Midbrain (tissue), 1 donor: ENCODE measurements around the gene KAT6B.
"Not testable (repeated sequence)": the region's sequence is repeated elsewhere in the genome, so short reads cannot be mapped to it uniquely, and the experiment has no call there.

ENCODE experiments used
- DNase-seq: peaks from one replicate; lab custom pipeline; 2025; lab: John Stamatoyannopoulos, UW

The KAT6B gene

DNA sequence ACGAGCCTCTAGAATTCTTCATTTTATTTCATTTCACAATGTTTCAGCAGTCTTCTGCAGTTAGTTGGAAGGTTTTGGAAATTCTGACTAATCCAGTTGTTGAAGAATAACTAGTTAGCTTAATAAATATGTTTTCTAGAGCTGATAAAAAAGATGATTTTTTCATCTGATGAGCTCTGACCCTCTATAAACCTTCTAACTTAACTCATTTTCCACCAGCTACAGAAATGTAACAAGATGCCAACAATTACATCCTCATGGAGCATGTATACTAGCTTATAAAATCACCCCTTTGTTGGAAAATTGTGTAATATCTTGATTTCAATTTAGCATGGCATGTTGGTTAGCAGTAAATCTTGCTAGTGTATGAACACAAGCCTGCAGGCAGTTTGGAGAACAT is 33.1 kb downstream of the KAT6B start:
- DNase-seq: no peak

DNA sequence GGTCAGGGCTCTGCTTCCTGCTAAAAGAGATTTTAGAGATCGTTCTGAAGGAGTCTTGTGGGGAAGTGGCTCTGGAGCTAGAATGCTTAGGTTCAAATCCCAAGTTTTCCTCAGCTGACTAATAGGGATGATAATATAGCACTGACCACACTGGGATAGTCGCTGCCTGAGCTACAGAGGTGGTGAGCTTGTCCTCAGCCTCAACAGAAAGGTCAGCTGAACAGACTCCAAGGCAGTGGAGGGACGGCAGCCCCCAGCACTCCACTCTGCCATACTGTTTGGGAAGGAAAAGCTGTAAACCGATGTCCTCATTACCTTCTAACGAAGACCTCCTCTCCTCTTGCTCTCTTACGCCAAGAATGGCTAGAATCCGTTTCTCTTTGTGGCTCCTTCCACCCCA is 36.2 kb downstream of the KAT6B start:
- no peak for DNase-seq

DNA sequence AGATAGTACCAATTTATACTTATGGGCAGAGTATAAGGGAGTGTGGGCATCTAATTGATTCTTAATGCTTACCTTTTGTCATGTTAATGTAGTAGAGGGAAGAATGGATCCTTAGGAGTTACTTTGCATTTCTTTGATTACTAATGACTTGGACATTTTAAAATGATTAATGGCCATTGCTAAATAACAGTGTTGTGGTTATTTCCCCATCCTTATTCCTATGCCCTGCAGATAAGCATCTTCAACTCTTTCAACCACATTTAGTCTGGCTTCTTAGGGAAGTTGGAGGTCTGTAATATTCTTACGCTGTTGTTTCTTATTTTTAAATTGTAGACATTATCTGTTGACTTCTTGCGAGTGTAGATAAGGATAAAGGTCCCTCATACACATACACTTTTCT is 37.2 kb downstream of the KAT6B start:
- no peak for DNase-seq

DNA sequence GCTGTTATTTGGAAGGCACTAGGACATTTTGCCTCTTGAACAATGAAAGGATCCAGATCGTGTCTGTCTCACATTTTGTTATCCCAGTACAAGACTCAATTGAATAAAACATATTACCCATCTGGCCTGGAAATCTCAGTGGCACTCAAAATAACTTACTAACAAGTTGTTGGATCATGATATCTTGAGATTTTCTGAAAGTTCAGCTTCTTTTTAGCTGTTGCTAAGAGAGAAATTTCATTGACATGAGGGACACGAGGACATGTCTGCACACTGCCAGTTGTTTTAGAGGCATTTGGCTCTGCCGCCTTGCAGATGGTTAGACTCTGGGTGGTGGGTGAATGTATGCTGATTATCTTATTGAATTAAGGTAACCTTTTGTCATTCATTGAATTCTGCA is 41.0 kb downstream of the KAT6B start:
- no peak for DNase-seq

DNA sequence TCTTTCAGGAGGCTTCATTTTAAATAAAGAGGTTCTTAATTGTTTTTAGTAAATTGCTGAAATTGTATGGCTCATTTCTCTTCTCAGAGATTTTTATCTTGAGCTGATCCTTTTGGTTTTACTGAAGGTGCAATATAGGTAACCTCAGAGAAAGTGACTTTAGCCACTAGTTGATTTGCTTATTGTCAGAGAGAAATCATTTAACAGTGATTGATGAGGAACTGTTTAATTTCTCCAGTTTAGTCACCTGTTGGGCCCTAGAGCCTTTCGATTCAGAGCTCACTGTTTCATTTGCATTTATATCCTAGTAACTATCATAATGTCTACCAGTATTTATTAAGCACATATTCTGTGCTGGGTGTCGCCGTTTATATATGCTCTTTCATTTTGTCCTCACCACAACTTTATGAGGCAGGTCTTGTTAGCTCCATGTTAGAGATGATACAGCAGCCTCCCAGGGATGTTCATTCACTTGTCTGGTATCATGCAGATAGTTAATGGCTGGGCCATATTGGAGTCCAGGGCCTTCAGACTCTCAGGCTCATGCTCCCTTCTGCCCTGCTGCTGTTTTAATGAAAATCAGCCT is 42.1 kb downstream of the KAT6B start:
- DNase-seq: no peak

DNA sequence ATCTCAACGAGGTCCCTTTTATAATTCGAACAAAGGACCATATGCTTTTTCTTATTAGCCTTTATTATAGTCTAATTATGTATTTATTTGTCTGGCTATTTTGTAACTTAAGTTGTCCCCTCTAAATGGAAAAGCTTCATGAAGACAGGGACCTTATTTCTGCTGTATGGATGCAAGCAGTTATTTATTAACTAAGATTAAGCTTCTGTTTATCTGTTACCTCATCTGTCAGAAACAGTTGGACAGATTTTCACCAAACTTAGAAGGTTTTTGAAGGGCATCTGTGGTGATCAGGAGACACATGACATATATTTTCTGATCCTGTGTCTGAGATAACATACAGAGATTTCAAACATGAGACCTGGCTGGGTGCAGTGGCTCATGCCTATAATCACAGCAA is 43.2 kb downstream of the KAT6B start:
- no peak for DNase-seq

DNA sequence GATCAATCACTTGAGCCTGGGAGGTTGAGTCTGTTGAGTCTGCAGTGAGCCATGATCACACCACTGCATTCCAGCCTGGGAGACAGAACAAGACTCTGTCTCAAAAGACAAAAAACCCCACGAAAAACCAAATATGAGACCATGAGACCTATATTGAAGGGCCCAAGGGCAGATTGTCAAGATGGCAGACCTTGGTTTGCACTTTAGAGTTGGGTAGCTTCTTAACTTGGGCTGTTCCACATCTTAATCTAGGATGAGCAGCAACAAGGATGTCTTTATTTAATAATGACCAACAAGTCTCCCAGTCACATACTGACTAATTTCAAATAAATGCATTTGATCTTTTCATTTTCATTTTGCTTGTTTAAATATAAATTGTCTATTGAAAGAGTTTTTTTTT is 43.8 kb downstream of the KAT6B start:
- DNase-seq: no peak

DNA sequence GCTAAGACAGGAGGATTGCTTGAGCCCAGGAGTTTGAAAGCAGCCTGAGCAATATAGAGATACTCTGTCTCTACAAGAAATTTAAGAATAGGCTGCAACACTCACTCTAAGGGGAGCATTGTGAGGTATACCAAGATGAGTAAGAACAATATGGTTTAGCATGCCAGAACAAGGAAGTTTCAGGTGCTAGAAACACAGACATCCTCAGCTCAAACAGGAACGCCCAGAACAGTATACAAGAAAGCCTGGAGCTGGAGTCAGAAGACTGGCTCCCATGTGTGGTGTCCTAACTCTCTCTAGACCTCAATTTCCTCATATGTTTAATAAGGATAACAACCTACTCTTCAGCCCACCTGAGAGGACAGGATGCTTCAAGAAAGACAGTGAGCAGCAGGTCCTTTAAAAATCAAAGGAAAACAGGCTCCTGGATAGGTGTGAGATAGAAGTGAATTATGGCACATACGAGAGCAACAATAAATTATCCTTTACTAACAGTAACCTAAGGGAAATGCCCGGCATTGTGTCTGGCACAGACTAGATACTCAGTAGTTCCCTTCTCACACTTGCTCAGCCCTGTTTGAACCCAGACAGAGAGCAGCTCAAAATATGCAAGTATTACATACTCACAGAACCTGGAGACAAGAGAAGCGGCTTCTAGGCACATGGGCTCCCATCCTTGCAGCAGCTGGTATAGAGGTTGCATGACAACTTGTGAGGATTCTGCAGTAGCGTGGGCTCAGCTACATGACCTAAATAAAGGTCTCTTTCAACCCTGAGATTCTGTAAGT is 45.4 kb downstream of the KAT6B start:
- DNase-seq: no peak

DNA sequence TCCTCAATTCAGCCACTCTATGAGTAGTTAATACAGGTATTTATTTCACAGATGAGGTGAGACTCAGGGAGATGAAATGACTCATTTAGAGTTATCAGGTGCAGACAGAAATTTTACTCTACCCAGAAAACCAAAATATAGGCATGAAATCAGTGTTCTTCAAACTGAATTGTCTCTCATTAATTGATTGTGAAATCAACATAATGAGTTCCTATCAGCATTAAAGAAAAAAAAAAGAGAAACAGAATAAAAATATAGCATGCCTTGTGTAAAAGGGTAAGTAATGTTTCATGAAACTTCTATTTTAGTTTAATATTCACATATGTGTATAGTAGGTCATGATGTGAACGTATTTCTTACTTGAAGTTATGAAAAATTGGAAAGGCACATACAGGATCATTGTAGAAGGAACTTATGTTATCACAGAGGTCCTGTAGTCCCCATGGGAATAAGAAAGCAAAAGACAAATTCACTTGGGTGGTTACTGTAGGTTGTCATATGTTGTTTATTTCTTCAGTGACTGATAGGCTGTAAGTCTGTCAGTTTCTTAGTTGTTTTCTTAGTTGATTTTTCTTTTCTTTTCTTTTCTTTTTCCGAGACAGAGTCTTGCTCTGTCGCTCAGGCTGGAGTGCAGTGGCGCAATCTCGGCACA is 47.5 kb downstream of the KAT6B start:
- DNase-seq: no peak

DNA sequence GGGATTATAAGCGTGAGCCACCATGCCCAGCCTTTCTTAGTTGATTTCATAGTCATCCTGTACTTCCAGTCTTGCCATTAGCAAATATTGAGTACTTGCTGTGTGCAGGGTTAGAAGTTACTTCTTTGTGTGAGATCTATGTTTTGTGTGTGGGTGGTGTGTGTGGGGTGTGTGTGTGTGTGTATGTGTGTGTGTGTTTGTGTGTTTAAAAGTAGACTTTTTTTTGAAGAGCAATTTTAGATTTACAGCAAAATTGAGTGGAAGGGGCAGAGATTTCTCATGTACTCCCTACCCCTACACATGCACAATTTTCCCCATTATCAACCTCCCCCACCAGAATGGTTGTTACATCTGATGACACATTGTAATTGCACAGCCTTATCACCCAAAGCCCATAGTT is 48.2 kb downstream of the KAT6B start:
- no peak for DNase-seq

DNA sequence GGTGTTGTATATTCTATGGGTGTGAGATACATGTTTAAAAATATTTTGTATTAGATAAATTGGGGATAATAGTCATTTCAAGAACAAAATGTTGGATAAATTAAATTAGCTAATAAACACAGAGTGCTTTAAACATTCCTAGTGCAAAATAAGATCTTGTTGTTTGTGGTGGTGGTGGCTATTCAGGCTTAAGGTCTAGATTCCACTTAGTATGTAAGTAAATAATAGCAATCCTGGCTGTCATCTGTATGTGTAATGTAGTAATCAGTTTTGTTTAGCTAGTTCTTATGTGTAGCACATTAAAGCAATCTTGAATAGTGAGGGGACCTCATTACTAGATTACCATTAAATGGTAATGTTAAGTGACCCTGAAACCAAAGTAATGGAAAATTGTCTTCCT is 48.7 kb downstream of the KAT6B start:
- no peak for DNase-seq

DNA sequence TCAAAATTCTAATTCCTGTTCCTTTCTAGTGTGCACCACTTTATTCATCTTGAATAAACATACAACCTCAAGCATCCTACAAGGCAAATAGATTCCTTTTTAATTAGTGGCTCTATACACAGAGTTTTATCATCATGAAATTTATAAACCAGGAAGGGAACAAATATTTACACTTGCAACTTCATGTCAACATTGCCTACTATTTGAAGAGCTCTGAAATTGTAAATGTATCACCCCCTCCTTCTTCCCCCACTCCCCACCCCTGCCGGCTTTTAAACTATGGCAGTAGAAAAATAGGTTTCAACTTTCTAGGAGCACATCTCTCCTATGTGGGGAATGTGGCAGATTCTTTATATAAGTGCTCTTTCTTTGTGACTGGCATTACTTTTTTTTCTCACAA is 49.6 kb downstream of the KAT6B start:
- DNase-seq: no peak

DNA sequence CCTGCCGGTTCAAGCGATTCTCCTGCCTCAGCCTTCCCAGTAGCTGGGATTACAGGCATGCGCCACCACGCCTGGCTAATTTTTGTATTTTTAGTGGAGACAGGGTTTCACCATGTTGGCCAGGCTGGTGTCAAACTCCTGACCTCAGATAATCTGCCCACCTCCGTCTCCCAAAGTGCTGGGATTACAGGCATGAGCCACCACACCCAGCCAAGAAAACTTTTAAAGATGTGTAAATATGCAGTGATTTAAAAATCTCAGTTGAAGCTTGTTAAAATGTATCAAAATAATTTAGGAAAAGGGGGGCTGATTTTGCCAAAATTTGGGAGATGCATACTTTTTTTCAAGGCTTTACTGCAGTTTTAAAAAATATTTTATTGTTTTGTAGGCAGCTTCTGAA is 50.7 kb downstream of the KAT6B start:
- DNase-seq: not testable (repeated sequence)

DNA sequence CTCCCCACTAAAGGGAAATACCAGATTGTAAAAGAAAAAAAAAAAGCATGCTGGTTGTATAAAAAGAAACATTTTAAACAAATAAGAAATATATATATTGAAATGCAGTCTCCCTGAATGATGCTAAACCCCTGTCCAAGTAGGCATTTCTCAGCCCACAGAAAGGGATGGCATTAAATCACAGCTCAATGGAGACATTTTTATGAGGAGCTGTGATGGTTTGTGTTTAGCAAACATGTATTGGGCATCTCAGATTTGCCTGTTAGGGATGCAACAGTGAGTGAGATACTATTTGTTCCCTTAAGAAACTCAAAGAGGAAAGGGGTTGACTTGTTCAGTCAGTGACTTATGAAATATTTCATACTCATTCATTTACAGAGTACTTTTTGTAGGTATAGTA is 51.5 kb downstream of the KAT6B start:
- no peak for DNase-seq

DNA sequence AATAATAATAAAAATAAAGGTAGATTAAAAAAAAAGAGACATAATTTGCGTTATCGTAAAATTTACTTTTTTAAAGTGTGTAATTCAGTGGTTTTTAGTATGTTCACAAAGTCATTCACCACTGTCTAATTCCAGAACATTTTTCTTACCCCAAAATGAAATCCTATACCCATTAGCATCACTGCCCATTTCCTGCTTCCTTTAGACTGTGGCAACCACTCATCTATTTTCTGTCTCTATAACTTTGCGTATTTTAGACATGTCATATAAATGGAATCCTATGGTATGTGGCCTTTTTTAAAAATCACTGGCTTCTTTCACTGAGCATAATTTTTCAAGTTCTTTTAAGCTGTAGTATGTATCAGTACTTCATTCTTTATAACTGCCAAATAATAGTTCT is 53.6 kb downstream of the KAT6B start:
- no peak for DNase-seq

DNA sequence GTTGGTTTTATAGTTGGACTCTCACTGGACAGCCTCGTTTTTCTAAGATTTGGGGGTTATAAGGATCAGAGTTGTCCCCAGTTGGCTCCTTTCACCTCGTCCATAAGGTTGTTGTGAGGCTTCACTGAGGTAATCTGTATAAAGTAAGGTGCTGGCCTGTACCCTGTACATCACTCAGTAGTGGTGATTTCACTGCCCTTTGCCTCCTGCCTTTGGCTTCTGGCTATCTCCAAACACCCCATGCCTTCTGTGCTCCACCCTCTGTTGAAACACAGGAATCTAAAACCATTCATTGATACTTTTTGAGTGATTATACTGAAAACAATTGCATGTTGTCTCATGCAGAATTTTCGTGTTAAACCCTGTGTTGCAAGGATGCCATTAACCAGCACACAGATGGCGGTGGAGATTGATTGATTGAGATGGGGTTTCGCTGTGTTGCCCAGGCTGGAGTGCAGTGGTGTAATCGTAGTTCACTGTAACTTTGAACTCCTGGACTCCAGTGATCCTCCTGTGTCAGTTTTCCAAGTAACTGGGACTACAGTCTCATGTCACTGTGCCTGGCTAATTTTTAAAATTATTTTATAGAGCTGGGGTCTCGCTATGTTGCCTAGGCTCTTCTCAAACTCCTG is 55.0 kb downstream of the KAT6B start:
- DNase-seq: no peak

DNA sequence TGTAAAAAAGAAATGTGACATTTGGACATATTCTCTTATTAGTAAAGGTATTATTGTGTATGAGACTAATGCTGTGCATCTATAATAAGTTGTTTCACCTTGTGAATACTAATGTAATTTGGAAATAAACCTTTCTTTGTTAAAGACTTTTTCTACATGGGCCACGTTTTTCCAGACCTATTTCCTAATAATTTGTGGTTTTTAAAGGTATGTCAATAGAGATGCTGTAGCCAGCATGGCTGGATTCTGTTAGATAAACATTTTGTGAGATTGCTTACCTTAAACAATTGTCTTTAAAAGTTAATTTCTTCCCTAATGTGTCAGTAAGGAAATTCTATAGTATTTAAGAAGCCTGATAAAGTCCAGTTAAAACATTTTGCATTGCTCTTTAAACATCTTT is 56.0 kb downstream of the KAT6B start:
- DNase-seq: no peak

DNA sequence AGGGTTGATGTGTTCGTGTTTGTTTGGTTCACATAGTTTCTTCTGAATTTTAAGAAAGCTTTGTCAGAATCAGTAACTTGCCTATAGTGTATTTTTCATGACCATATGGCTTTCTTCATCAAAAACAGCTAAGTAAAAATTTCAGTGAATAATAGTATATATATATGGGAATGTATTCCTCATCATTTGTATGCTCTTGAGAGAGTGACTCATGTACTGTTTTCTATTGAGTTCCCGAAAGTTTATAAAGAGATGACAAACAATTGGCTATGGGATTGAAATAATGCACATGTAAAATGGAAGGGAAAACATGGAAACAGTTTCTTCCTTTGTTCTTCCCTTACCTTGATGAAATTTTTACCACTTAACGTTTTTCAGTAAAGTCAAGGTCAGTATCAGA is 56.4 kb downstream of the KAT6B start:
- DNase-seq: no peak

DNA sequence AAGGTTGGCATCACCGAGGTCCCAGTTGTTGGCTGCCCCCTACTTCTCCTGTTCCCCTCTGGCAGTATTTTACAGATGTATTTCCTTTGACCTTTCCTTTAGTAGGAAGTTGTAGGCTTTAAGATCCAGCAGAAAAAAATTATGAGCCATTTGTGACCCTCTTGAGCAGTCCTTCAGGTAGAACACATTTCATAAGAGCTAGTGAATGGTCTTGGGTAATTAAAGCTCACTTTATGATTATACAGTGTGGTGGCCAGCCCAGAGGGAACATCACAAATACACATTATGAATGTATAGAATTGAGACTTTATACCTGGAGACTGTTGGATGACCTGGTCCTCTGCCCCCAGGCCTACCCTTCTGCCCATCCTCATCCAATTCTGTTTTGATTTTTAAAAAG is 57.0 kb downstream of the KAT6B start:
- no peak for DNase-seq

DNA sequence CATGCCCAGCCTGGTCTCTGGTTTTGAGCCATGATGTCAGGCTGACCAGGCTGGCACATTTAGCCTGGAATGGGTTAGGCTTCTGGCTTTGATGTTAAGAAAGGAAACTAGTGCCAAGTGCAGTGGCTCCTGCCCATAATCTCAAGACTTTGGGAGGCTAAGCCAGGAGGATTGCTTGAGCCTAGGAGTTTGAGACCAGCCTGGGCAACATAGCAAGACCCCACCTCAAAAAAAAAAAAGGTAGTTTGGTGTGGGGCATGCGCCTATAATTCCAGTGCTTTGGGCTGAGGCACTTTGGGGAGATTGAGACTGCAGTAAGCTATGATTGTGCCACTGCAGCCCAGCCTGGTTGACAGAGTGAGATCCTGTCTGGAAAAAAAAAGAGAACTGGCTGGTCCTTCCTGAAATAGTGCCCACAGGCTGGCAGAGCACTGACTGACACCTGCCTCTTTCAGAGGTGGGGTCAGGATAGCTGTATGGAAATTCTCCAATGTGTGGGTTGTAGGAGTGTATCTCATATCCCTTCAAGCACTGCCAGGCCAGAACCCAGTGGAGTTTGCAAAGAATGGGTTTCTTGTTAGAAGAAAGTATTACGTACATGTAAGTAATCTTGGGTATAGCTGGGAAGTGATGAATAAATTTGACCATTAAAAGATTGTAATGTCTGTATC is 61.3 kb downstream of the KAT6B start:
- DNase-seq: no peak

DNA sequence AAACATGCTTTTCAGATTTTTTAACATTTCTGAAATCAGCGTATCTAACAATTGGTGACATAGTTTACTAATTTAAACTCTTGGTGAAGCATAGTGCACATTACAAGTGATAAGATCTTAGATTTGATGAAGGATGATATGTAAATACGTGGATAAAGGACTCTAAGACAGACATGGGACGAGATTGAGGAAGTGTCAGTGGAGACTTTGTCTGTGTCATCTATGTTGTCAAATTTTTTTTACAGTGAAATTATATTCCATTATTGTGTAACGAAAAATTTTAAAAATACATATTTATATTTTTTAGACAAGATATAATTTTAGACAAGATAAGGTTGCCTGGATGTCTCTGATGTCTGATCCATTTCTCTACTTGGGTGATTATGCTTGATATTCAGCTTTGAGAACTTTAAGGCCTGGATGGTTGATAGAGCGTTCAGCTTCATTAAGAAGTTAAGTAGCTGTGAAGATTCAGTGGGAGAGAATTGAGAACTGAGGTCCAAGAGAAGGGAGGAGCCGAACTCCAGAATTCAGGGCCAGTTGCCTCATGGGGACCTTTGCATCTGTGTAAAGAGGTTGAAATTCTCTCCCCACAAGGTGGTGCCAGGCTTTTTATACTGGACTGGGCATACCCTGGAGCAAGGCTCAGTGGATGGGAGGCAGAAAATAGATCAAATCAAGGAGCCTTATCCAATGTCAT is 62.7 kb downstream of the KAT6B start:
- DNase-seq: no peak

DNA sequence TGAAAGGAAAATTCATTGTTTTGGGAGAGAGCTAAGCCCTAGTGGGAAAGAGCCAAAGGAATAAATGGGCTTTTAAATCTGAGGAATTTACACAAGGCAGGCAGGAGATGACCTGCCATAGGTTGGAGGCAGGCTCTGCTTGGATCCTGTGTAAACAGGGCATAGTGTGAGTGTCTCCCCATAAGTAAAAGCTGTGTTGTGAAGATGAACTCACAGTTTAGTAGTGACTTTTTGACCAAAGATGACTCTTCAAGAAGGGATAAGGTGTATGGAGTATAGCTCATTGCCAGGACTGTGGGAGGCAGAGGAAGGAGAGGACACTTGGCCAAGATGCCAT is 63.2 kb downstream of the KAT6B start:
- no peak for DNase-seq
